ENCODE measurements around the gene RHOJ.
A peak's percentile ranks its signal among the peaks of the same experiment; 100 is the strongest.

RHOJ gene

DNA sequence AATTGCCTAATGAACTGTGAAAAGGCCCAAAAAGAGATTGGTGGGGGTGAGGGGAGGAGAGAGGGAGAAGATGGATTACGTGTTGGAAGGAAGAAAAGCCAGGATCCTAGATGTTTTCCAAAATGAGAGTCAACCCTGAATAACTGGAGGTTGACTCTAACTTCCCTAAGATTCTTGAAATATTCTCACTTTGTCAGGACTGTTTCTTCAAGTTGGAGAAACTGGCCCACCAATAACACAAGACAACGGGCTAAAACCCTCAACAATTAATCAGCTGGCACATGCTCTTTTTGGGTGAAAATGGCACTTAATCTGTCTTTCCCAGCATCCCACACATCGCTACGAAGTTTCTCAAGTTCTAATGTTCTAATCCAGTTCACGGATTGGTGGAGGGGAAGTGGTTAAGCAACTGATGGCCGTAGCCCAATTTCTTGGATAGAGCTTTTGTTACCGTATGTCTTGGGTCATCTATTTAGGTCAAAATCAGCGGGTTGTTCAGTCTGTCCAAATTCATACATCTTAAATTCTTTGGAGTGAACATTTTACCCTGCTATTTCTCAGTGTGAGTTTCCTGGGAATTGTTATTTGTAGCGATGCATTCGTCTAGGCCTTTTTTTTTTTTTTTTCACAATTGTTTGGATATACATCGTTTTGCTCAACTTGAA lies 65.5 kb downstream of the RHOJ start:
- TF ChIP-seq GATA3 (IDR thresholded peaks at IDR 0.05; ENCODE audit: low read depth, low read length) = no peak
- TF ChIP-seq GATA2 (IDR thresholded peaks at IDR 0.05; ENCODE audit: low read depth, low read length) = no peak

DNA sequence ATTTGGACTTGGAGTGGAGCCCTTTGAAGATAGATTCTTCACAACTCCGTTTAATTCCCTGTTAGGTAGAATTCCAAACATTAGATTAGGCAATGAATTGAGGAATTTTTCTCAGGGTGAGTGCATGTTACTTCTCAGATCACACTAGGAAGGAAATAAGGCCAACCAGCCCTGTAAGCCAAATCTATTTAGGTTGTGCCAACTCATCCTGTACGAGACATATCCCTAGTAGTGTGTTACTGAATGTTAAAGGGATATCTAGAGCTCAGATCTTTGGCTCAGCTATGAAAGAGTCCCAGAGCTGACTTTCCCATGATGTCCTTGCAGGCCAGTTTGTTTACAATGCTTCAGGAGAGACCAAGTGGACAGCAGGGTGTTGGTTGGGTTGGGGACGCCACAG lies 68.9 kb downstream of the RHOJ start:
- TF ChIP-seq GATA2 (IDR thresholded peaks at IDR 0.05; ENCODE audit: low read depth, low read length) (no peak), GATA3 (IDR thresholded peaks at IDR 0.05; ENCODE audit: low read depth, low read length) (no peak)

DNA sequence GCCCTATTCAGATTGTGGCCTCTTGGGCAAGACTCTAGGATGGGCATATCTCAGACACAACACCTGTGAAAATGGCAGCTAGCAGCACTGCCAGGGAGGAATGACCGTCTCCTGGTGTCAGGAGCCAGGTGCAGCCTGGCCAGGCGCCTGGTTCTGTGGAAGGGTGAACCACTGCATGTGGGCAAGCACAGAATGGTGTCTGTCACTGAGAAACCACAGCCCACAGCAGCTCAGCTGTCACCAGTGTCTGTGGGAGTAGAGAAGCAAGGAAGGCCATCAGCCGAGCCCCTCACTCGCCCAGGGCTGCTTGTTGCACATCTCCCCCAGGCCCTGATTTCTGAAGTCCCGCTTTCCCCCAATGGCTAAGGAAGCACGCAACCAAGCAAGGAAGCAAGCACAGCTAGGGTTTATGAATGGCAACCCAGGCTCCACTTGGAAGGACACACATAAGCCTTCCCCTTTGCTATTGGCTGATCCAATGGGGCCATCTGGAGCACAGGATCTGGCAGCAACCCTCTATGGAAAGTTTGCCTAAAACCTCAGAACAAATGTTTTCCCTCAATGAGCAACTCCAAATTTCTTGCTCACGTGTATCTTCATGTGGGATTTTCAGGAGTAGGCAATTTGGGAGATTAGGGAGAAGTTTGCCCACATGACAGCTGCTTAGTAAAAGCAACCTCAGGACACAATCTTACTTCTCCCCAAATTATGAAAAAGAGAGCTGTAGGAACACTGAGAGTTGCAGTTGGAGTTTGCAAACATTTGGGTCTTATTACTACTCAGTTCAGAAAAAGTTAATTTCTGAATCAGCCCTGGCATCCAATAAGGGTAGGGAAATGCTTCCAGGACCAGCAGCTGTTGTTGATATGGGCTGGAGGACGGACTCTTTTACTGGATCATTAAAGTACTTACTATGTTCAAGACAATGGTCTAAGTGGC lies 69.7 kb downstream of the RHOJ start:
- TF ChIP-seq GATA3 (IDR thresholded peaks at IDR 0.05; ENCODE audit: low read depth, low read length) (no peak), GATA2 (IDR thresholded peaks at IDR 0.05; ENCODE audit: low read depth, low read length) (no peak)

DNA sequence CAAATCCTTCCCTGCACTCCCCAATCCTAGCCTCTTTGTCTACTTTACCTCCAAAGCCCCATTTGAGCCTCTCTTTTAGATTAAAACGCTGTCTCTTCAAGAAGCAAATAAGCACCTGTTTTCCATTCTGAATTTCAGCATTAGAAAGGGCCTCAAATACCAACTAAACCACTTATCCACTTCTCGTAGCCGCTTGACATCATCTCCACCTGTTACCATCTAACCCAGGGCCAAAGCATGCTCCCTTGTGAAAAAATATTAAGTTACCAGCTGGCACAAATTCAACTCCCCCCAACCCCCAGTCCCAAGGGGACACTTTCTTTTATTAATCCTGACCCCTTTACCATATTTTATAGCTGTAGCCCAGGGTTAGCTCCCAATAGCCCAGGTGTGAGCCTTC lies 71.4 kb downstream of the RHOJ start:
- no peak for TF ChIP-seq GATA3 (IDR thresholded peaks at IDR 0.05; ENCODE audit: low read depth, low read length)
- TF ChIP-seq GATA2 (IDR thresholded peaks at IDR 0.05; ENCODE audit: low read depth, low read length) = no peak

DNA sequence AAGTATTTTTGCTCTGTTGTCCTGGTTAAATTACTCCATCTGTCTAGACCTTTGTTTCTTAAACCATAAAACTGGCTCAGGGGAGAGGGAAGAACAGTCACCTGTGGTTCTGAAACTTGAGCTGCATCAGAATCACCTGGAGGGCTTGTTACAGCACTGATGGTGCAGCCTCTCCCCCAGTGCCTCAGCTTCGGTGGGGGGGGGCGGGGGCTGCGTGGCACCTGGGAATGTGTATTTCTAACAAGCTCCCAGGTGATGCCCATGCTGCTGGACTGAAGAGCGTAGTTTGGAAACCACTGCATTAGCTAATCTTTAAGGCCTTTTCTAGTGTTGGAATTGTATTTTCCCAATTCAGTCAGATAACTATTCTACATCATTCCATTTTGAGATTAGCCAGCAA lies 71.8 kb downstream of the RHOJ start:
- TF ChIP-seq GATA3 (IDR thresholded peaks at IDR 0.05; ENCODE audit: low read depth, low read length) (no peak), GATA2 (IDR thresholded peaks at IDR 0.05; ENCODE audit: low read depth, low read length) (no peak)

DNA sequence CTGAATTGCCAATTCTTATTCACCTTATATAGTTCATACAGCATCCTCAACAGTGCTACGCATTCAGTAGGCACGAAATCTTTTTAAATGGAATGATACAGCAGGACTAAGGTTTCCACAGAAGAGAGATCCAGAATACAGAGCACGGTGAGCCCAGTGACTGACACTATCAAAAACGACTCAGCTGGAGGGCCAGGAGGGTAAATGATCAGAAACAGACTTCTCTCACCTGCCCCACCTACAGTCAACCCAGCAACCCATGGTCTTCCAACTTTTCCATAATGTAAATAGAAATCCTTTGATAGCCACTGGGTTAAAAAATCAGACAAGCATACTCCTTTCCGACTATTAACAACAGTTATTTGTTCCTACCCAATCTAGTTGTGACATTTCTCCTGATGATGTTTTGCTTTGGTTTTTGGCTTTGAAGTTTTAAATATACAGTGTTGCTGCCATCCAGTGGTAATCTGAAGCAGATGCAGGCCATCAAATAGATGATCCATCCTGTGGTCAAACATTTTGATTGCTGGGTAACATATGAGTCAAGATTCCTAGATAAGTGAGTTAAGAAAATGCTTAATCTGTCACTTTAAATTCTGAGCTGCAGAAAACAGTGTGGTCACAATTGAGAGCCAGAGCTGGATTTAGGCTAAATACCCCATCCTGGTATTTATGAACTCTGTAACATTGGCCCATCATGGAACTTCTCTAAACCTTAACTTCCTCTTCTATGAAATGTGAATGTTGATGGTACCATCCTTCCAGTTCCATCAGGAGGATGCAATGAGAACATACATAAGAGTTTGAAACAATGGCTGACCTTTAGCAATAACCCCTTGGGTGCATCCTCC lies 72.5 kb downstream of the RHOJ start:
- TF ChIP-seq GATA2 (IDR thresholded peaks at IDR 0.05; ENCODE audit: low read depth, low read length) (no peak), GATA3 (IDR thresholded peaks at IDR 0.05; ENCODE audit: low read depth, low read length) (no peak)

DNA sequence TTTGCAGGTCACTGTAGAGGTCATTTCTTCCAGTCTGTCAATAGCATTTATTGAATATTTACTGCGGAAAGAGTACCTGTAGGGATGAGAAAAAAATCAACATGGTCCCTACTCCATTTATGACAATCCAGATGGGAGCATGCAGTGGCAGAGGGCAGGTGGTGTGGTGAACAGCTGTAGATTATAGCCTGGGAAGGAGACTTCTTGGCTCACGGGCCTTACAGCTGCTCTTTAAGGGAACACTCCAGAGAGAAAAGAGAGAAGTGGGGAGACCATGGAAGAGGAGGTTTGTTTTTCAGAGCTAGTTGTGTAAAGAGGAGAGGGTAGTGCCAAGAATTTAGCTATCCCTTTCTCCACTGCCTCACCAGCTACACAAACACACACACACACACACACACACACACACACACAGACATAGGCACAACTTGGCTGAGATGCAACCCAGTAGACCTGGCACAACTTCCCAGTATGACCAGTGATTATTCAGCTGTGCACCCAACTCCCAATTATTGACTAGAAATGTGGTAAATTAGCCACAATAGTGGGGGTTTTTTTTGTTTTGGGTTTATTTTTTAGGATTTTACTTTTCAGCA lies 73.4 kb downstream of the RHOJ start:
- no peak for TF ChIP-seq GATA2 (IDR thresholded peaks at IDR 0.05; ENCODE audit: low read depth, low read length)
- TF ChIP-seq GATA3 (IDR thresholded peaks at IDR 0.05; ENCODE audit: low read depth, low read length) = no peak

DNA sequence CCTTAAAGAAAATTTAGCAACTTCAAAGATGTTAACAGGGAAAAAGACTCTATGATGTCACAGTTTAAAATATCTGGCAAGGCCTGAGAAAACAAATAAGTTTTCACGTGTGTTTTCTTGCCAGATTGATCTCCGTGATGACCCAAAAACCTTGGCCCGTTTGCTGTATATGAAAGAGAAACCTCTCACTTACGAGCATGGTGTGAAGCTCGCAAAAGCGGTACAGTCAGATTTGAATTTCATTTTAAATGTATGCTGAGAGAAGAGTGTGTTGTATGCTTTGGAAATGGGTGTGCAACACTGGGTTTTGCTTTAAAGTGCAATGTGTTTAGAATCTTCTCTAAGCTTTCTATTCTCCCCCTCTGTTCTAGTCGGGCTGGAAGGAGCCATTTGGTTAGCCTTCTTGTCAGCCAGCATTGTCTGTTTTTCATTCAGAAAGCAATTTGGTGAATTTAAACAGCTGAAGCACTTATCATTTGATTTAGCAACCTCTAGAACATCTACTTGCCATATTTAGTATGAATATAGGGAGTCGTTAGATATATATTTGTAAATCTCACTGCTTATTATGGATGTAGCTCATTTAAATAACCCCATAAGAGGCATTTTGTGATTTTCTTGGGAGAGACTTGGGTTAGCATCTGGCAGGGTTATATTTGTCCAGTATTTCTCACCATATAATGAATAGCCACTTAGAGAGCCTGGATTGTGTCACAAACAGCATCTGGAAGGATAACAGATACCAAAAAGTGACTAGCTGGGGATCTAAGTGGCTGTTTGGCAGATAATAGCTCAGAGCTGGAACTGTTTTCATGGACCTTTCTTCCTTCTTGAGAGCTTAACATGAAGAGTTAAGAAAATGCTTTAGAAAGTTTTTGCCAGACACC lies 79.0 kb downstream of the RHOJ start:
- no peak; the same call in 1 of the 2 replicates for TF ChIP-seq GATA3 (IDR thresholded peaks at IDR 0.05; ENCODE audit: low read depth, low read length)
- TF ChIP-seq GATA2 (IDR thresholded peaks at IDR 0.05; ENCODE audit: low read depth, low read length) = peak; percentile 26; the same call in 1 of the 2 replicates

DNA sequence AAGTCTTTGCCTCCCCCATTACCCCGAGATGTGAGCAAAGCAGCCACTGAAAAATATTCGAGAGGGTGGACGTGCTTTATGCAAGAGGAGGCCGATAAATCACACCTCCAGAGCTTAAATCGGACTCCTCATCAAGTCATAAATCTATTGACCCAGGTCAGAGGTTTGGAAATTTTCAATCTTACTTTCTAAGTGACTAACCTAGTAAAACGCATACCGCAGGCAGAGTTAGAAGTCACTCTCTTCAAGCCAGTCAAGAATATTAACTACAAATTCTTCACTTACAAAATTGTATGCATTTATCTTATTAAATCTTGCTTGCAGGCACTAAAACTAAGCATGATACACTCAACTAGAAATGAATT lies 79.6 kb downstream of the RHOJ start:
- TF ChIP-seq GATA3 (IDR thresholded peaks at IDR 0.05; ENCODE audit: low read depth, low read length) (no peak), GATA2 (IDR thresholded peaks at IDR 0.05; ENCODE audit: low read depth, low read length) (no peak)

DNA sequence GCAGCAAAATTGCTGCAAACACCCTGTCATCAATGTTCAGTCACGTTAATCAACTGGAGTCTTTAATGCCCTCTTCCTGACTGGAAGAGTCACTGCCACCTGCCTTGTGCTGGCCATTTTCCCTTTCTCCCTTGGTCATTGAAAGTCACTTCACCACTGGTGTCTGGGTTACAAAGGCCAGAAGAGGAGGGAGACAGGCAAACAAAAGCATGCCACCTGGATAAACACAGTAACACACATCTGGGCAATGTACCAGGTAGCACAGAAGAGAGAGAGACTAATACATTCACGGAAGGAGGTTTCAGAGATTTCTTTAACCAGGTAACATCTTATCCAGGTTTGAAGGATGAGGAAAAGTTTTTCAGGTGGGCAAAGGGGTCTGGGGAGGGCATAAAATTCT lies 81.8 kb downstream of the RHOJ start:
- TF ChIP-seq GATA3 (IDR thresholded peaks at IDR 0.05; ENCODE audit: low read depth, low read length) = no peak
- no peak for TF ChIP-seq GATA2 (IDR thresholded peaks at IDR 0.05; ENCODE audit: low read depth, low read length)

DNA sequence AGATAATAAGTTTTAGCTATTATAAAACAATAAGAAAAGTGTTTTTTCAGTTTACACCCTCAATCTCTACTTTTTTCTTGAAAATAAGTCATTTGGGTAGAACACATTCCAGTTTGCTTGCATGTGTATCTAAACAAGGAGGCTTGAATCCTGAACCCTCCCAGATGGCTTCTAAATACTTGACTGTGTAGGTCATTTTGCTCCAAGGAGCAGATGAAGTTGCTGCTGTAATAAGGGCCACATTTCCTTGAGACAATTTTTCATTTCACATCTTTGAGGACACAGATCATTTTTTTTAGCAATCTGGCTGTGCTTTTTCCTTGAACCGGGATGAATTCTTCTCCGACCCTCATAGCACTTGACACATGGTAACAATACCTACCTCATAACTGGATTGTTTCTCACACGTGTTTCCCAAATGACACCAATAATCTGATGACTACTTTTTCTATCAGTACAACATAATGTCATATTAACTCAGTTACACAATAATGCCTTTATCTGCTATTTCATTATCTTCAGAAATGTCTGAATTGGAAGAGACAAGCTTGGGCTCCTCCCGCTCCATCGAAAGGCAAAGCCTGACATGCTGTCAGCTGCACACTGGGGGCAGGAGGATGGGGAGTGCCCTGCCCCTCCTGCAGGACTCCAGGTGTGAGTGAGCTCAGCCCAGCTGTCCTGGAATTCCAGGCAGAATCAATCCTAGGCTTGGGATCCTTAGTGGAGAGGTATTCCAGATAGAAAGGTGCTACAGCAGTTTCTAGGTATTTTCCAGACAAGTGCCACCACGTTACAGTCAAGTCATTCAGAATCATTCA lies 83.6 kb downstream of the RHOJ start:
- TF ChIP-seq GATA3 (IDR thresholded peaks at IDR 0.05; ENCODE audit: low read depth, low read length) (no peak), GATA2 (IDR thresholded peaks at IDR 0.05; ENCODE audit: low read depth, low read length) (no peak)

DNA sequence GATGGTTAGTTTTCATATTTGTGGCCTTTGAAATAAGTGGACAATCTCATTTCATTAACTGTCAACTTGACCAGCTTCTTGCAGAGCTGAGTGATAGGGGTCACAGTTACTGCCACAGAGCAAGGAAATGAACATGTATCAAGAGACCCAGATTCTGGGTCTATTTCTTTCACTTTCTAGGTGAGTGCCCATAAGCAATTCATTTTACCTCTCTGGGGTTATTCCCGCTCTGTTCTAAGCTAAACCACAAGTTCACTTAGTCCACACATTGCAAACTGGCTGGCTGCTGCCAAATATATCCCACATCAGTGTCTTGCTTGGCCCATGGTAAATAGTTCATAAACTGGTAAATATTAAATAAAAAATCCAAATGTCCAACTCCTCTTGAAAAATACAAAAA lies 84.6 kb downstream of the RHOJ start:
- TF ChIP-seq GATA2 (IDR thresholded peaks at IDR 0.05; ENCODE audit: low read depth, low read length) (no peak), GATA3 (IDR thresholded peaks at IDR 0.05; ENCODE audit: low read depth, low read length) (no peak)
